ENCODE data around the gene SPN.
"Not testable (repeated sequence)": the region's sequence is repeated elsewhere in the genome, so short reads cannot be mapped to it uniquely, and the experiment has no call there.

Gene SPN

GRCh38 chr16:29653471-29653870 is 9.6 kb upstream of the SPN start:
- TF ChIP-seq ZNF239 (tag by site-specific recombination; IDR thresholded peaks at IDR 0.05) (no peak), PRDM6 (tag by site-specific recombination; IDR thresholded peaks at IDR 0.05) (no peak), ZNF350 (tag by site-specific recombination; IDR thresholded peaks at IDR 0.05) (no peak), ZNF501 (tag by site-specific recombination; IDR thresholded peaks at IDR 0.05) (no peak), ZSCAN23 (tag by site-specific recombination; IDR thresholded peaks at IDR 0.05) (no peak), ZNF423 (tag by site-specific recombination; IDR thresholded peaks at IDR 0.05) (no peak), ZSCAN16 (tag by site-specific recombination; IDR thresholded peaks at IDR 0.05) (no peak), ATF2 (tag by site-specific recombination; IDR thresholded peaks at IDR 0.05; ENCODE audit: low read depth) (no peak), ZNF660 (tag by site-specific recombination; IDR thresholded peaks at IDR 0.05) (no peak), ZNF274 (IDR thresholded peaks at IDR 0.05; ENCODE audit: low read length) (no peak), ZNF274 (tag by site-specific recombination; IDR thresholded peaks at IDR 0.05; ENCODE audit: borderline replicate concordance) (no peak), ZNF248 (tag by site-specific recombination; IDR thresholded peaks at IDR 0.05) (no peak), ZNF701 (tag by site-specific recombination; IDR thresholded peaks at IDR 0.05) (no peak), ZBTB7A (tag by site-specific recombination; IDR thresholded peaks at IDR 0.05; ENCODE audit: low read depth) (no peak), ZNF311 (tag by site-specific recombination; IDR thresholded peaks at IDR 0.05; ENCODE audit: borderline replicate concordance) (no peak), ZNF621 (tag by site-specific recombination; IDR thresholded peaks at IDR 0.05) (no peak)
- TF ChIP-seq, protein P1, sequence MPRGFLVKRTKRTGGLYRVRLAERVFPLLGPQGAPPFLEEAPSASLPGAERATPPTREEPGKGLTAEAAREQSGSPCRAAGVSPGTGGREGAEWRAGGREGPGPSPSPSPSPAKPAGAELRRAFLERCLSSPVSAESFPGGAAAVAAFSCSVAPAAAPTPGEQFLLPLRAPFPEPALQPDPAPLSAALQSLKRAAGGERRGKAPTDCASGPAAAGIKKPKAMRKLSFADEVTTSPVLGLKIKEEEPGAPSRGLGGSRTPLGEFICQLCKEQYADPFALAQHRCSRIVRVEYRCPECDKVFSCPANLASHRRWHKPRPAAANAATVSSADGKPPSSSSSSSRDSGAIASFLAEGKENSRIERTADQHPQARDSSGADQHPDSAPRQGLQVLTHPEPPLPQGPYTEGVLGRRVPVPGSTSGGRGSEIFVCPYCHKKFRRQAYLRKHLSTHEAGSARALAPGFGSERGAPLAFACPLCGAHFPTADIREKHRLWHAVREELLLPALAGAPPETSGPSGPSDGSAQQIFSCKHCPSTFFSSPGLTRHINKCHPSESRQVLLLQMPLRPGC (tag by site-specific recombination; IDR thresholded peaks at IDR 0.05): no peak
- TF ChIP-seq, protein P2, sequence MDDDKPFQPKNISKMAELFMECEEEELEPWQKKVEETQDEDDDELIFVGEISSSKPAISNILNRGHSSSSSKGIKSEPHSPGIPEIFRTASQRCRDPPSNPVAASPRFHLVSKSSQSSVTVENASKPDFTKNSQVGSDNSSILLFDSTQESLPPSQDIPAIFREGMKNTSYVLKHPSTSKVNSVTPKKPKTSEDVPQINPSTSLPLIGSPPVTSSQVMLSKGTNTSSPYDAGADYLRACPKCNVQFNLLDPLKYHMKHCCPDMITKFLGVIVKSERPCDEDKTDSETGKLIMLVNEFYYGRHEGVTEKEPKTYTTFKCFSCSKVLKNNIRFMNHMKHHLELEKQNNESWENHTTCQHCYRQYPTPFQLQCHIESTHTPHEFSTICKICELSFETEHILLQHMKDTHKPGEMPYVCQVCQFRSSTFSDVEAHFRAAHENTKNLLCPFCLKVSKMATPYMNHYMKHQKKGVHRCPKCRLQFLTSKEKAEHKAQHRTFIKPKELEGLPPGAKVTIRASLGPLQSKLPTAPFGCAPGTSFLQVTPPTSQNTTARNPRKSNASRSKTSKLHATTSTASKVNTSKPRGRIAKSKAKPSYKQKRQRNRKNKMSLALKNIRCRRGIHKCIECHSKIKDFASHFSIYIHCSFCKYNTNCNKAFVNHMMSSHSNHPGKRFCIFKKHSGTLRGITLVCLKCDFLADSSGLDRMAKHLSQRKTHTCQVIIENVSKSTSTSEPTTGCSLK (tag by site-specific recombination; IDR thresholded peaks at IDR 0.05): no peak
- TF ChIP-seq, protein P3, sequence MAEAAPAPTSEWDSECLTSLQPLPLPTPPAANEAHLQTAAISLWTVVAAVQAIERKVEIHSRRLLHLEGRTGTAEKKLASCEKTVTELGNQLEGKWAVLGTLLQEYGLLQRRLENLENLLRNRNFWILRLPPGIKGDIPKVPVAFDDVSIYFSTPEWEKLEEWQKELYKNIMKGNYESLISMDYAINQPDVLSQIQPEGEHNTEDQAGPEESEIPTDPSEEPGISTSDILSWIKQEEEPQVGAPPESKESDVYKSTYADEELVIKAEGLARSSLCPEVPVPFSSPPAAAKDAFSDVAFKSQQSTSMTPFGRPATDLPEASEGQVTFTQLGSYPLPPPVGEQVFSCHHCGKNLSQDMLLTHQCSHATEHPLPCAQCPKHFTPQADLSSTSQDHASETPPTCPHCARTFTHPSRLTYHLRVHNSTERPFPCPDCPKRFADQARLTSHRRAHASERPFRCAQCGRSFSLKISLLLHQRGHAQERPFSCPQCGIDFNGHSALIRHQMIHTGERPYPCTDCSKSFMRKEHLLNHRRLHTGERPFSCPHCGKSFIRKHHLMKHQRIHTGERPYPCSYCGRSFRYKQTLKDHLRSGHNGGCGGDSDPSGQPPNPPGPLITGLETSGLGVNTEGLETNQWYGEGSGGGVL (tag by site-specific recombination; IDR thresholded peaks at IDR 0.05): no peak
- H3K36me3 ChIP-seq (ENCODE audit: control insufficient read depth in 2 of 2, insufficient read depth in 1 of 2, low read length in 2 of 2): no peaks in the 10 kb centered on the region
- no peak overlapping the region for H3K27ac ChIP-seq (ENCODE audit: extremely low read depth, low read depth, low read length)
- H3K9me3 ChIP-seq (ENCODE audit: control insufficient read depth, insufficient read depth, low read depth, low read length): no peaks in the 10 kb centered on the region
- ChIA-PET POLR2A (interaction anchor here (0.7 kb wide), 1 partner anchor 643 kb away, joined by 4 read pairs; no protein-coding TSS in a partner anchor), CTCF (interaction anchor here (0.7 kb wide), 1 partner anchor 22 kb away, joined by 4 read pairs; no protein-coding TSS in a partner anchor)
- no peak overlapping the region for H3K4me3 ChIP-seq (ENCODE audit: low read depth, low read length)
- H3K4me1 ChIP-seq (ENCODE audit: control insufficient read depth, insufficient read depth, low read length): no peaks in the 10 kb centered on the region

- H3K4me1 ChIP-seq (ENCODE audit: control insufficient read depth, insufficient read depth, low read length); H3K36me3 ChIP-seq (ENCODE audit: control insufficient read depth in 2 of 2, insufficient read depth in 1 of 2, low read length in 2 of 2); H3K9me3 ChIP-seq (ENCODE audit: control insufficient read depth, insufficient read depth, low read depth, low read length); H3K4me3 ChIP-seq (ENCODE audit: low read depth, low read length); CTCF ChIA-PET; H3K27ac ChIP-seq (ENCODE audit: extremely low read depth, low read depth, low read length); POLR2A ChIA-PET: not testable (repeated sequence)
Measured at GRCh38 chr16:29653890-29654289, 9.2 kb upstream of the SPN start.
